Femur (tissue), 1 donor: ENCODE data around the gene PLCB1.
"Not testable (repeated sequence)": the region's sequence is repeated elsewhere in the genome, so short reads cannot be mapped to it uniquely, and the experiment has no call there.

ENCODE experiments used
- DNase-seq: peaks from one replicate; pipeline ENCODE4 v3.0.0-alpha.2; 2017

Gene PLCB1

DNA sequence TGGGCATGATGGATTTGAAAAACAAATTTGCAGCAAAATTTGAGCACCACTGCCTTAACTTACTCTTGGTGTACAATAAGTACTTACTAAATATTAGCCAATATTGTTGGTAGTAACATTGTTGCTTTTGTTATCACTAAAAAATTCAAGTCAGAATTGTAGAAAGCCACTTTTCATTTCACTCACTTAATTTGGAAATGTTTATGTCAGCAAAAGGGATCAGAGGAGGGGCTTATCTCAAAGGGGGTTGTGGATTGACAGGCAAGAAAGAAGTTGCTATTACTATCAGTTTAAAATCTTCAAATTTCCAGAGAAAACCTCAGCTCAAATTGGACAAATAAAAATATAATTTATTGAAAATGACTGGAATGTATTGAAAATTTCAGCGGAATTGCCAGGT lies 241.5 kb downstream of the PLCB1 start:
- DNase-seq, result no peak

DNA sequence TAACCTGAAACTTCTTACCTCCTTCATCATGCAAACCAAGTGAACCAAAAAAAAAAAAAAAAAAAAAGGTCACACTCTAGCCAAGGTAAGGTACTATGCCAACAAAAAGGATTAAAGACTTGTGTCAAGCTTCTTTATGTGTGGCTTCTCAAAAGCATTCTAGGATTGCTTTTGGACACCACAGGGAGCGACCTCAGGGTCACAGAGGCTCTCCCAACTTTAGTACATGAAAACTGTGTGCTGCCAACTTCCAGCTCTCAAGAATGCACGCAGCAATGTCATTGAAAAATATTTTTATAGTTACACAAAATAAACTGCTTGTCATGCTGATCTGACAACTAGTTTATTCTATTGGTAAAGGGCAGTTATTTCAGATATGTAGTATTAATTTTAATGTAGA lies 243.8 kb downstream of the PLCB1 start:
- no peak for DNase-seq

DNA sequence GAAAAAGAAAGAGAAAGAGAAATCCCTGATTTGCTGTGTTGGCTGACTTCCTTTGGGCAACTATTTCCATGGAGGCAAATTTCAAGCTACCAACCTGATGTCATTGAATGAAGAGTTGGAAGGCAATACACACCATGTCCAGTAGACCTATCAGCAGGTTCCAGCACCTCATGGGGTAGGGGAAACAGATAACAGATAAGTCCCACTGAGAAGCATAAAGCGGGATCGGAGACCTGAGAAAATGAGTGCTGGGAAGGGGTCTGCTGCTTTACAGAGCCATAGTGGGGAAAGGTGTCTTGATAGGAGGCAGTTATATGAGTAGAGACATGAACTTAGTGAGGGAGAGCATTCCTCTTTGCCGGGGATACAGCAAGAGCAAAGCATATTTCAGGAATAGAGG lies 244.9 kb downstream of the PLCB1 start:
- no peak for DNase-seq

DNA sequence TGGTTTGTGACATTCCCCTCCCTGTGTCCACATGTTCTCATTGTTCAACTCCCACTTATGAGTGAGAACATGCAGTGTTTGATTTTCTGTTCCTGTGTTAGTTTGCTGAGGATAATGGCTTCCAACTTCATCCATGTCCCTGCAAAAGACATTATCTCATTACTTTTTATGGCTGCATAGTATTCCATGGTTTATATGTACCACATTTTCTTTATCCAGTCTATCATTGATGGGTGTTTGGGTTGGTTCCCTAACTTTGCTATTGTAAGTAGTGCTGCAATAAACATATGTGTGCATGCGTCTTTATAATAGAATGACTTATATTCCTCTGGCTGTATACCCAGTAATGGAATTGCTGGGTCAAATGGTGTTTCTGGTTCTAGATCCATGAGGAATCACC lies 247.1 kb downstream of the PLCB1 start:
- not testable (repeated sequence) for DNase-seq

DNA sequence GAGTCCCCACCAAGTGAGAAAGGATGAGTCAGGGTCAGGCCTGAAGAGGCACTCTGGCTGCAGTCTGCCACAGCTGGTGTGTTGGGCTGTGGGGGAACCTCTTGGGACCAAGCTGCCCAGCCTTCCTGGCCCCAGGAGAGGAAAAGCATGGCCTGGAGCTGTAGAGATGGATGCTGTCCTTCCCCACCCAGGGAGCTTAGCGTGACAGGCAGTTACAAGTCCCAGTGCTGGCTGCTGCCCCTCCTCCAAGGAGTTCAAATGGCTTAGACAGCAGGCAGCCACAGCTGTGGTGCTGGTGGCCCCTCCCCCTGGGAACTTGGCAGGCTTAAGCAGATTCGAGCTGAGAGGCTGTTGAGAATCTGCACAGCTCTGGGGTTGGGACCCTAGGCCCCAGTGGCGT lies 253.2 kb downstream of the PLCB1 start:
- peak; percentile 30 for DNase-seq

DNA sequence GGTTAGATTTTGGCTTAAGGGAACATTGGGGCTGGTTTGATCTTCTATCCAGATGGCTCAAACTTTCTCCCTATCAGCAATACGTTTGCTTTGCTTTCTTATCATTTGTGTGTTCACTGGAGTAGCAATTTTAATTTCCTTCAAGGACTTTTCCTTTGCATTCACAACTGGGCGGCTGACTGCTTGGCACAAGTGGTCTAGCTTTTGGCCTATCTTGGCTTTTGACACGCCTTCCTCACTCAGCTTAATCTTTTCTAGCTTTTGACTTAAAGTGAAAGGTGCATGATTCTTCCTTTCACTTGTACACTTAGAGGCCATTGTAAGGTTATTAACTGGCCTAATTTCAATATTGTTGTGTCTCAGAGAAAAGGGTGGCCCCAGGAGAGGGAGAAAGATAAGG lies 254.9 kb downstream of the PLCB1 start:
- DNase-seq, result no peak

DNA sequence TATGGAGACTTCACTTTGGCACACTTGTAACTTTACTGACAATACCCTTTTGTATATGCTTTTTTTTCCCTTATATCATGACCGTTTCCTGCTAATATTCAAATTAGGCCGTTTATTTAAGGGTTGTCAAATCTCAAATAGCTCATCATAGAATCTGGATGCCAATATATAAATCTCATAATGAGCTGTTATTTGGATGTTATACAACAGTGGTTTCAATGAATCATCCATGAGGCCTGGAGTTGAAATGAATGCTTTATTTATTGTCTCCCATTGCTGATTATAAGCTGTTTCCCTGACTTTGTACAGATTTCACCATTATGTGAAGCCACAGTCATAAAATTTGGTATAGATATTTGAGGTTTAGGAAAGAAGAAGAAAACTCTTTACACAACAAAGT lies 256.1 kb downstream of the PLCB1 start:
- DNase-seq, result no peak

DNA sequence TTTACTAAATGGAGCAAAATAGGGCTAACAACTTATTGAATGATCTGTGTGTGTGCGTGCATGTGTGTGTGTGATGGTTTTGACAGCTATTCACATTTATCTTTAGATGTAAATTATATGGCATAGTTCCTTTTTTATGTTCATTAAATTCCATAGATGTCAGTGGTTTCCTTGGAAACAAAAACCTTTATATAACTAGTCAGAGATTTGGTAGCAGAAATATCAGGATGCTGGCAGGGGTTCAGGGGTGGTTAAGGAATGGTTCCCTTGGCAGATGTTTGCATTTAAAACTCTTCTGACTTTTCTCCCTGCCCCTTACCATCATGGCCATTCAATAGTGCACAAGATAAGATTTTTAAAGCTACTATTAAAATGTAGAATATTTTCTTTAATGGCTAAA lies 256.6 kb downstream of the PLCB1 start:
- DNase-seq, result no peak

DNA sequence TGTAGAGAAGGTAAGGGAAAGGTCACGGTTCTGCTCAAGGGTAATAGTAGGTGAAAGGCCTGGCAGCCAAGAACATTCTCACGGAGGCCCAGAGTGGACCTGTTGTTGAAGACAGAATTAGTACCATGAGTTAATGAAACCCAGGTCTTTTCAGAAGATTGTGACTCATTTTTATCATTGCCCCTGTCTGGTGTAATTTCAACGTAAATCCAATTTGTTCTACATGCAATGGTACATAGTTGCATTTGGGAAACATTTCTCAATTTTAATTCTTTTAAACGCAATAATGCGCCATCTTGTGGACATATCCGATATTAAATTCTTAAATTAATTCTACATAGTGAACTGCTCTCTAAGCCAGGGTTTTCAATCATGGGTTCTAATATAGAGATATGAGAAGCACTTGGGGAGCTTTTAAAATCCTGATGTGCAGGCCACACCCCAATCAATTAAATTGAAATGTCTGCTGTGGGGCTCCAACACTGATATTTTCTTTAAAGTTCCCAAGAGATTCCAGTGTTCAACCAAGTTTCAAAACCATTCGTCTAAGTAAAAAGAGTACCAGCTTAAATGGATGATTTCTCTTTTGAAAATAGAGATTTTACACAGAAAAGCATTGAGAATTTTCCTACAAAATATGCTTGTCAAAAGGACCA lies 257.4 kb downstream of the PLCB1 start:
- DNase-seq, result no peak

DNA sequence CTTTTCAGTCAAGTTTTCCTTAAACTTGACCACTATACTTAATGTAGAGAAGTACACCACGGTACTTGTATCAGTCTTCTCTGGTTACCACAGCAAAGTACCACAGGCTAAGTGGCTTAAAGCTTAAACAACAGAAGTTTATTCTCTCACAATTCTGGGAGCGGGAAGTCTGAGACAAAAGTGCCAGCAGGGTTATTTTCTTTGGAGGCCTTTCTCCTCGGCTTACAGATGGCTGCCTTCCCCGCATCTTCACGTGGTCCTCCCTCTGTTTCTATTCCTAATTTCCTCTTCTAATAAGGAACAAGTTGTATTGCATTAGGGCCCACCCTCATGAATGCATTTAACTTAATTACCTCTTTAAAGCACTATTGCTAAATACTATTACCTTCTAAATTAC lies 258.0 kb downstream of the PLCB1 start:
- no peak for DNase-seq

DNA sequence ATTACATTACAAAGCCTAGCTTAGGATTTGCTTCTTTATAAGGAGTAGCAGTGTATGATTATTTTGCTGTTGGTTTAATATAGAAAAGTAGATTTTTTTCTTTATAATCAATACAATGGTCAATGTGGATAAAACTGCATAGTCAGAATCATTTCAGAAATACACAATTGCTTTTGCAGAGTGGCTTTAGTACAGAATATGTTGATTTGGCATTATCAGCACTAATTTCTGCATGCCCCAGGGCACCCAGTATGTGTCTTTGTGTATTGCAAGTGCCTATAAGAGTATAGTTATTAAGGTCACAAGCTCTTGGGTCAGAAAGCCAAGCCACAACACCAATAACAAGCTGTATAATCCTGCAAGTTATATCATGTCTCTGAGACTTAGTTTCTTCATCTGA lies 258.4 kb downstream of the PLCB1 start:
- DNase-seq, result no peak

DNA sequence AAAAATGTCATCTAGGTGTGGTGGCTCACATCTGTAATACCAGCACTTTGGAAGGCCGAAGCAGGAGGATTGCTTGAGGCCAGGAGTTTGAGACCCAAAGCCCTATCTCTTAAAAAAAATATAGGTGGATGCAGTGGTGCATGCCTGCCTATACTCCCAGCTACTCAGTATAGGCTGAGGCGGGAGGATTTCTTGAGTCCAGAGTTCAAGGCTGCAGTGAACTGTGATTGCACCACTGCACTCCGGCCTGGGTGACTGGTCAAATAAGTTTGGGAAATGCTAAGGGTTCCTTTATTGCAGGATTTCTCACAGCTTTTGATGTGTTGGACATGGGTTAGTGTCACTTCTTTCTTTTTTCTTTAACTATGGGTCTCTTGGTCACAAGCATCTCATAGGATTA lies 261.3 kb downstream of the PLCB1 start:
- no peak for DNase-seq

DNA sequence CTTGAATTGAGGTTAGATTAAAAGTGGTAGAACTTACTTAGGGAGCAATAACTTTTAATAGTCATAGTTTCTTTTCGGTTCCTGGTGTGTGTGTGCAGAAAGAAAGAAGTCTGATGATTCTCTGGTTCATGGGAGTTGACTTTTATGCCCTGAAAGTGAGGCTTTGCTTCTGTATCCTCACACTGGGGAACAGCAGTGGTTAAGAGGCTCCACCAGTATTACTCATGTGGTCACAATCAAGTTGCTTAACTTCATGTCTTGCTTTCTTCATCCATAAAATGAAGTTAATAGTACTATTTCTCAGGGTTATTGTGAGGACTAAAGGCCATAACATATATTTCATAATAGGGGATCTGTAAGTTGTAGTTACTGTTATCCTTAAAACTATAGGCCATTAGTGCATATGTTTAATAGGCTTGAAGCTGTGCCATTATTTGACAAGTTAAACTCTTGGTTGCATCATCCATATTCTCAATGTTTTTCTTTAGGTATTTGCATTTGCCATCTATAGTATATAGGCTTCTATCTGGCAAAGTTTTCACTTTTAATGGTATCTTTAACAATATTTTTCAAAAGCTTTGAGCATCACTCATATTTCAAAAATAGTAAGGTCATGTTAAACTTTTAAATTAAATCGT lies 262.4 kb downstream of the PLCB1 start:
- no peak for DNase-seq

DNA sequence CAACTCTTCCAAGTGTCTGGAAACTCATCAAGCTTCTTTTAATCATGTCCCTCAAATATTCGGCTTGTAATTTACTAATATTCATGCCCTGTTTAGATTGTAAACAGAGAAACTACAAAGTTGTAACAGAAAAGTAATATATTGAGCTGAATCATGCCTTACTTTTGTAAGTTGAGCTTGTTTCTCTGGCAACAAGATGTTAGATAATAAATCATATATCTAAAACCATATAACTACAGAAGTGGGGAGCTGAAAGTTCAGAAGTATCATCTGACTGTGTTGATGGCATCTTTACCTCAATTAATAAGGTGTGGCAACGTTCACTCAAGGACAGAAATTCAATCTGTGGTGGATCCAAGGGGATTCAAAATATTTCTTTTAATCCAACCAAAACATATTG lies 263.9 kb downstream of the PLCB1 start:
- DNase-seq, result no peak

DNA sequence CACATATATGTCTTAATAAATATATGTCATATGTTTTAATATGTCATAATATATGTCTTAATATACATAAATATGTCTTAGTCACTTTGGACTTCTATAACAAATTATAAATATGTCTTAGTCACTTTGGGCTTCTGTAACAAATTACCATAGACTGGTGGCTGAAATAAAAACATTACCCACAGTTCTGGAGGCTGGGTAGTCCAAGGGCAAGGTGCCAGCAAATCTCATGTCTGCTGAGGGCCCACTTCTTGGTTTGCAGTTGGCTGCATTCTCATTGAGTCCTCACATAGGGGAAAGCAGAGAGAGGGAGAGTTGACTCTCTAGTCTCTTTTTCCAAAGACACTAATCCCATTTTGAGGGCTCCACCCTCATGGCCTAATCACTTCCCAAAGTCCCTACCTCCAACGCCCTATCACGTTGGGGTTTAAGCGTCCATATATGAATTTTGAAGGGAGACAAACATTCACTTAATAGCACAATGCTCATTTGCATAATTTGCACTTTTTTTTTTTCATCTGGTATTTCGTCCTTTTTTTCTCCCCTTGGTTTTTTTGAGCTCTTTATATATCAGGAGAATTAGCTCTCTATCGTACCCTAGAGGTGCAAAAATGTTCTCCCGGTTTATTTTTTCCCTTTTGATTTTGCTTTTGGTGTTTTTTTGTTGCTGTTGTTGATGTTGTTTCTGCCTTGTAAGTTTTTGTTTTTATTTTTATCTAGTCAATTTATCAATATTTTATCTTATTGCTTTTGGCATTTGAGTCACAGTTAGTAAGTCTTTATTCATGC lies 266.4 kb downstream of the PLCB1 start:
- no peak for DNase-seq

DNA sequence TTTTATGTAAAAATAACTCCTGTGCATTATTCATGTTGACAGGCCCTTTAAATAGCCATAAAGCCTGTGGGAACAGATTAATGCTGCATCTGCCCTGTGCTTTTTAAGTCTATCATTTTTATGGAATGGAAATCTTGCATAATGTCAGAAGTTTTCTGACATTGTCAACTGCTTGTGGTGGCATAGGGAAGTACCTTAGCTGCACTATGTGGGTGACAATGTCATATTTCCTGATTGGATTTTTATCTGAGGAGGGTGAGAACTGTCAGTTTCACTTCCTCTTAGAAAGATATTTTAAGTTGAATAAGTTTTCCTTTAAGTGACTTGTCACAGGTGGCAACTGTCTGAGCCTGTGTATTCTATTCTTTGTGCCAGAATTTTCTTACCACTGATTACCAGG lies 267.9 kb downstream of the PLCB1 start:
- DNase-seq, result no peak

DNA sequence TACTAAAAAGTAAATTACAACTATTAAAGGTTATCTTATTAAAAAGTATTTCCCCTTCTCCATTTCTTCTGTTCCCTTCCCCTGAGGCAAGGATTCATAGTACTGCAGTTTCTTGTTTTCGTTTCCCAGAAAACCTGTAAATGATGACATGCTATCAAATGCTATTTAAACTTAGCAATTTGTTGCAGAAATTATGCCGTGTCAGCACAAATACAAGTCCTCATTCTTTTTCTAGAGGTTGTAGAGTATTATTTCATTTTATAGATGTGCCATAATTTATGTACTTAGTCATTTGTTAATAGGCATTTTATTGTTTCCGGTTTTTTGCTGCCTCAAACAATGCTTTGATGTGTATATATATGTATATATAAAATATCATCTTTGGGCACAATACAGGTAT lies 268.4 kb downstream of the PLCB1 start:
- DNase-seq, result no peak

DNA sequence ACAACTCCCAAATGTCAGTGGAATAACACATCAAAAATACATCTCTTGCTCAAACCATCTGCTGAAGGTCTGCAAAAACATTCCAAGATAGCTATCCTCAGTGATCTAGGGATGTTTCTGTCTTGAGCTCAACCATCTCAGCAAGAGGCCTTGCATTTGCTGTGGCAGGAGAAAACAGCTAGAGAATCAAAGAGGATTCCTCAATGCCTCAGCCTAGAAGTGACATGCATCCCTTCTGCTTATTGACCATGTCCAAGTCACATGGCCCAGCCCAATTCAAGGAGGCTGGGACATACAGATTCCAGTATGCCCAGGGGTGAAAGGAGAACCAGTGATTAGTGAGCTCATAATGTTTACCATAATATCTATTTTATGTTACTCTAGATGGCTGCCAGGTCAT lies 269.5 kb downstream of the PLCB1 start:
- no peak for DNase-seq

DNA sequence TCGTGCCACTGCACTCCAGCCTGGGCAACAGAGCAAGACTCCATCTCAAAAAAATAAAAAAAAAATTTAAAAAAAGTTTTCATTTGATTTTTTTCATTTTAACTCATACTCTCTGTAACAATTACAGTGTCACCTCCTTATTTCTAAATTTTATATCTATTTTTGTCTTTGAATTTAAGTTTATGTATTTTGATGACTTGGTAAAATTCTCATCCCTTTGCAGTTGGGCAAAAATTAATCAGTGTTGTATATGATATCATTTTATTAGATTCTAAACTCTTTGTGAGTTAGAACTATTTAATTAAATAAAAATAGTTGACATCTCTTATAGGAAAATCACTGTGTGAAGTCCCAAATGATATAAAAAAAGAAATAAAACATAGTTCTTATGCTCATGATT lies 270.7 kb downstream of the PLCB1 start:
- DNase-seq, result no peak

DNA sequence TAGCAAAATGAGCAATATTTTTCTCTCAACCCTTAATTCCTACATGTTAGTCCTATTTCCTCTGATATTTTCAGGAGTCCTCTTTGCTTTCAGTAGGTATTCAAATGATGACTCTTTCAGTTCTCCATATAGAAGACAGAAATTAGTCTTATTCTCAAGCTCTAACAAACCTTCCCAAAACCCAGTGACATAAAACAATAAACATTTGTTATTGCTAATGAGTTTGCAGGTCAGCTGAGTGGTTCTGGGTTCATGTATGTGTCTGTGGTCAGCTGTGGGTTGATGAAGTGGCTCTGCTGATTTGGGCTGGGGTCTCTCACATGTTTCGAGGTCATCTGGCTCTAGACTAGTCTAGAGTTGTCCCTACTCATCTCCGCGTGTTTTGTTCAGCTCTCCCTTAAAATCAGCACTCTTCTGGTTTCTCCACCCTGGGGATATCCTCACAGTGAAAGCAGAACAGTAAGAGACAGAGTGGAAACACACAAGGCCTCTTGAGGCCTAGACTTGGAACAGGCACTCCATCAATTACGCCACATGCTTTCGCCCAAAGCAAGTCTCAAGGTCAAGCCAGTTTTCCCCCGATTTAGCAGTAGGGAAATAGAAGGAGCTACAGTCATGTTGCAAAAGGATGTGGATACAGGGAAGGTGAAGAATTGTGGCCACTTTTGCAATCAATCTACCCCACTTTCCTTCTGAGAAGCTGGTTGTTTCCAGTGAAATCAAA lies 273.0 kb downstream of the PLCB1 start:
- no peak for DNase-seq

DNA sequence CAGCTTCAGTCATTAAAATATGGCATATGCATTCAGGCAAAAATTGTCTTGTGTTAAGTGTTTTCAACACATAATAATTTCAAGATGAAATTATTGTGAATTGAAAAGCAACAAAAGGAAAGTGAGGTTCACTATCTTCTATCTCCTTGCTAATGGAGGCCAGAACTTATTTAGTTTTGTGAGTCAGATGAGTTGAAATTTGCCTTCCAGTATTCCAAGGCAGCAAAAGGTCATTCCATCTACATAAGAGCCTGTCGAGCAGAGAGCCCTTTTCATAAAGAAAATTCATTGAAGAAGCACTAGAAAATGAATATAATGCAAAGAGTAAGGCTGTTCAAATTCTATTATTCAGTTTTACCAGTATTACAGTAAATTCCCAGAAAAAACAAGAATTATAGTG lies 274.3 kb downstream of the PLCB1 start:
- no peak for DNase-seq

DNA sequence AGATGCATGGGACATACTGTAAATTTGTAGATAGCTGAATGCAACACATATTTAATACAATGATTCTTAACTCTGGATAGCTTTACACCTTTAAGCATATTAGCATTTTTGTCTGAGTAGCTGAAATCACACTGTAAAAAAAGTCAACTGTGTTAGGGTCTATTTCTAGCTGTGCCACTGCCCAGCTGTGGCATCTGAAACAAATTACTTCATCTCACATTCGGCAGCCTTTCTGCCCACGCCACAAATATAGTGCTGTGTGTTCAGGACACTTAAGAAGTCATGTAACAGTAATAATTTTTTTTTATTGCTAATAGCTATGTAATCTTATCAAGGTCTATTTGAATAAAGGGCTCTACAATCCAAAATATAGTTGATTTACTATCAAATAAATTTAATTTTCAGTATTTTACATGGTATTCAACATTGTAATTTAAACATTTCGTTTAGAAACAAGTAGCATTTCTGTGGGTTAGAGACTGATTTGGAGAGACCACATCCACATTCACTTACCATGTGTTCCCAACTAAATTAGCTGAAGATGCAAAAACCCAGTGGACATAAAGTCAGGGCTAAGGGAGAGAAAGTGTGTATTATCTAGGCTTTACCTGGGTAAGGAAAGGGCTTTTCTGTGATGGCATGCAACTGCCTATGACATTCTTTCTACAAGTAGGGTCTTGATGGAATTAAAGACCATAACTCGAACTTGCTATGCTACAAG lies 276.7 kb downstream of the PLCB1 start:
- no peak for DNase-seq

DNA sequence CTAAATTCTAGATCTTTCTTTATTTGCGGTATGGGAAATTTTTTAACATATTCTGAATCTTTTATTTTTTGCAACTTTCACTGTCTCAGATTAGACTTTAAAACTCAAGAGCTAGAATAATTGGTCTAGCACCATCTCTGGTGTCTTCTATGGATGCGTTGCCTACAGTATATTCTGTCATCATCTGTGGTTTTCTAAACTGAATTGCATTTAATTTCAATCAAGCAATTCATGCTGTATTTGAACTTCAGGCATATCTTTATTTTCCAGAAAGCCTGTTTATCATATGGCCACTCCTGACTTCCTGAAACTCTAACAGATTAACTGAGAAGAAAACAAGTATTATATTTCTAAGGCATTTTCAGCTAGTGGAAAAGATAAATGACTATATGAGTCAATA lies 281.6 kb downstream of the PLCB1 start:
- no peak for DNase-seq
